PC-3 (cell line): Measurements from ENCODE around the gene OBP2A.

Source experiments
- EZH2 ChIP-seq: fragments of 300-600 bp; sonication (generic); IDR thresholded peaks from one replicate; pipeline ENCODE4 v1.6.1; 2017; ENCODE audit warnings: antibody characterized with exemption, mild to moderate bottlenecking, low read length; ENCODE audit not compliant: unreplicated experiment
- TF ChIP-seq, protein P1 (sequence below): fragments of 300-600 bp; sonication (generic); conservative IDR thresholded peaks from 2 replicates; pipeline ENCODE4 v1.5.1; 2017; ENCODE audit warnings: antibody characterized with exemption, low read depth, mild to moderate bottlenecking, low read length

DNA sequence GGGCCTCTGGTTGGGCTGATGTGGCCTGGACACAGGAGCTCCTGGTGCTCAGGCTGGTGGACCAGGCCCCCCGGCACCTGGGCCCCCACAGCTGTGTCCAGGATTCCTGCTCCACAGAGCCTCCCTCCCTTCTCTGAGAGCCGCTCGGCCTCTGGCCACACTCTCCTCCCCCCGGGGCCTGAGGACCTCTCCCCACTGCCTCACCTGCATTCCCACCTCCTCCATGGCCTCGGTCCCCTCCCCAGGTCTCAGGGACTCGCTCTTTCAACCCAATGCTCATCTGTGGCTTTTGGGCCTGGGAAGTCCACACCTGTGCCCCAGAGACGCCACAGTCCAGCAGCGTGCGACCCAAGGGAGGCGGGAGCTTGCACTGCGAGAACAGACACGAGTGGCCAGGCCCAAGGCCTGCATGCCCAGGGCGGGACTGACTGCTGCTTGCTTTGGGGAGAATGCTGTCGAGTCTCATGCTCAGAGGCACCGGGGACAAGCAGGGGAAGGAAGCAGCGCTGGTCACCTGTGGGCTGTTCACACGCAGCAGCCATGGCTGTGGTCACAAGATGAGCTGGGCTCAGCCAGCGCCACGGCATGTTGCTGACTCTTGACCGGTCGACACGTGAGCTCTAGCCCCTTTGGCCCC, 30.2 kb downstream of the OBP2A start:
- TF ChIP-seq EZH2 = no peak
- TF ChIP-seq, protein P1, sequence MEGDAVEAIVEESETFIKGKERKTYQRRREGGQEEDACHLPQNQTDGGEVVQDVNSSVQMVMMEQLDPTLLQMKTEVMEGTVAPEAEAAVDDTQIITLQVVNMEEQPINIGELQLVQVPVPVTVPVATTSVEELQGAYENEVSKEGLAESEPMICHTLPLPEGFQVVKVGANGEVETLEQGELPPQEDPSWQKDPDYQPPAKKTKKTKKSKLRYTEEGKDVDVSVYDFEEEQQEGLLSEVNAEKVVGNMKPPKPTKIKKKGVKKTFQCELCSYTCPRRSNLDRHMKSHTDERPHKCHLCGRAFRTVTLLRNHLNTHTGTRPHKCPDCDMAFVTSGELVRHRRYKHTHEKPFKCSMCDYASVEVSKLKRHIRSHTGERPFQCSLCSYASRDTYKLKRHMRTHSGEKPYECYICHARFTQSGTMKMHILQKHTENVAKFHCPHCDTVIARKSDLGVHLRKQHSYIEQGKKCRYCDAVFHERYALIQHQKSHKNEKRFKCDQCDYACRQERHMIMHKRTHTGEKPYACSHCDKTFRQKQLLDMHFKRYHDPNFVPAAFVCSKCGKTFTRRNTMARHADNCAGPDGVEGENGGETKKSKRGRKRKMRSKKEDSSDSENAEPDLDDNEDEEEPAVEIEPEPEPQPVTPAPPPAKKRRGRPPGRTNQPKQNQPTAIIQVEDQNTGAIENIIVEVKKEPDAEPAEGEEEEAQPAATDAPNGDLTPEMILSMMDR = no peak
